Head of caudate nucleus (tissue), 42 donors: ENCODE data around the gene INAFM1.

Experiments used
- DNase-seq, 42 donors: peaks; one replicate each; pipeline versions ENCODE4 v3.0.0 to v3.0.0-alpha.2; 2020 to 2021; ENCODE audit warnings: mixed read lengths in 7 of 42
- intact Hi-C: fragments of 100-400 bp; cut with DNase I; formaldehyde crosslinking; loops from one replicate; pipeline ENCODE4 v1.15.0; 2022

The INAFM1 gene

GRCh38 chr19:47274071-47274890 lies at the start of gene INAFM1:
TSS of gene INAFM1 (plus strand) at chr19:47274885. CDS start at chr19:47274920, 35 bp downstream.
- intact Hi-C loops: no loop called here

DNA sequence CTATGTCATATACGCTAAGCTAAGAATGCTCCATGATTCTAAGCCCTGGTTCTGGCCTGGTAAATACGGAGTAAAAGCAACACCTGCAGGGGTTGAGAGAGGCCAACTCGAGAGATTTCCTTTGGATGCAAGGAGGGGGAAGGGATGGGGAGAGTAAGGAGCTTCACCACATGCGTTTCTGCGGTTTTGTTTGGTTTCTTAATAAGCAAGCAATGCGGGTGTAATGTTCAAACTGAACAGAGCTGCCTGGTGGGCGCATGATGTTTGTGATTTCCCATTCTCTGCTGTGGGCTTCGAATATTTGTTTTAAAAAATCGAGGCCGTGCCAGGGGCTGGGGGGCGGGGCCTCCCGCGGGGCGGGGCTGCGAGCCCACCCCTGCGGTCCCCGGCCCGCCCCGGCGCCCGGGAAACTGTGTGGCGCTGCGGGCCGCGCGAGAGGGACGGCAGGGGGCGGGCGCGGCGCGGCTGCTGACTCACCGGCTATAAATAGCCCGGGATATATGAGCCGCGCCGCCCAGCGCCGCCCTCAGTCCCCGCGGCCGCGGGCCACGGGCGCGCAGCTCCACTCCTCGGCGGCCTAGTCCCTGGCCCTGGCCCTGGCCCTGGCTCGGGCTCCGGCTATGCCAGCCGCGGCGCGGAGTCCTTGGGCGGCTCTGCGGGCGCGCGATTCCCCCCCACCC lies 48.8 kb upstream of the INAFM1 start:
- DNase-seq: peak; percentile 70 to 96 (median 91)
- intact Hi-C loops: no loop called here

More at GRCh38 chr19:47274071-47274890, at the start of gene INAFM1:
- peak; percentile 91 to 99 (median 97) for DNase-seq

- peak in 37 of 42 donors; percentile 29 to 80 (median 56) for DNase-seq
- intact Hi-C loops: no loop called here
These were observed 48.0 kb upstream of the INAFM1 start for GRCh38 chr19:47226426-47227351.

DNA sequence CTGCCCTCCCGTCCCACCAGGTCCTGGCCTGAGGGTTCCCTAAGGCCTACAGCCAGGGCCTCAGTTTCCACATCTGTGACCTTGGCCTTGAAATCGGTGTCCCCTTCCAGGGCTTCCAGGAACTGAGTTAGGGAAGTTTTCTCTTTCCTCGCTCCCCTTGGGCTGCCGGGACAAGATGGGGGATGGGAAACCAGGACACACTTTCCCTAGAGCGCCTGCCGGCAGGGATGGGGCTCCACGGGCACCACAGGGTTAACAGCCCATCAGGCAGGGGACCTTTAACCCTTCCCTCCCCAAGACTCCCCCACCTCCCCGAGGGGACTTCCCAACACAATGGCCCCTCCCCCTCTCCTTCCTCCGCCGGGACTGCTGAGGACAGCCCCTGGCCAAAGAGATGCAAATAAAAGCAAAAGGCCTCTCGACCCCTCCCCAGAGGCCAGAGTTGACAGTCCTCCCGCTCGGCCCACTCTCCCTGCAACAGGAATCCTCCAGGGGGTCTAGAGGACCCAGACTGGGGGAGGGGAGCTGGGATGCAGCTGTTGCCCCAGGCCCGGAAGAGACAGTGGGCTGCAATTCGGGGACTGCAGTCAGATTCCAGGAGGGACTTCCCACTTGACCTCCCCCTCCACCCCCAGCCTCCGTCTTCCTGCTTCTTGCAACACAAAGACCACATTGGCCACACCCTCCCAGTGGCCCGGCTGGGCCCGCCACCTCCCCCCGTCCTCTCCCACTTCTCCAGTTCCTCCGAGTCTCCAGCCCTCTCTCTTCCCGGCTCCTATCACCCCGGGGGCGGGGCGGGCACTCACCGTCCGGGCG lies 47.1 kb upstream of the INAFM1 start:
- DNase-seq: peak in 37 of 42 donors; percentile 29 to 80 (median 54)
- intact Hi-C loops: no loop called here

DNA sequence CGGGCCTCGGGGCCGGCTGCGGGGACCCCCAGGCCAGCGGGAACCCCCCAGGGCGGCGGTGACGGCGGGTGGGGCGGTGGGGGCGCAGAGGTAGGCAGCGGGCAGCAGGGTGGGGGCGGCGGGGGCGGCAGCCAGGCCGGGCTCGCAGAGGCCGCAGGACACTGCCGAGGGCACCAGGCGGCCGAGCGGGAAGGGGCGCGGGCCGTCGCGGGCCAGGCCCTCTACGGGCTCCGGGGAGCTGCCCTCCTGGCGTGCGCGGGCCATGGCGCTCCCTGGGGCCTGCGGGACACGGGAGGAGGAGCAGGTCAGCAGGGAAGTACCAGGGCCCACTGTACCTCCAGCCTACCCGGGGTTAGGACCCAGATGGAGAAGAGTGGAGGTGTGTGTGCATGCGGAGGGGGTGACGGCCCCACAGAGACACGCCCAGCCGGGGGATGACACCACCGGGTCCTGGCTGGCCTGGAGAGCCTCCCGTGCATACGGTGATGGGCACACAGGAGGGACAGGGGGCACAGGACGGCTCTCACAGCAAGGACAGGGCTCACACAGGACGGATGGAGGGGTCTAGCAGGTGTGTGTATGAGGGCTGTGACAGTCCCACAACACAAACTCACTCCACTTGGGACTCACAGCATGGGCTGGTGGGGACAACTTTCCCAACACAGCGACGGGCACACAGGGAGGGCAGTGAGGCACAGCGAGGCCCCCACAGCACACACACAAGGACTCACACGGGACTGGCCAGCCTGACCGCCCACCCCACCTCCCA lies 46.3 kb upstream of the INAFM1 start:
- peak in 5 of 42 donors; percentile 12 to 50 (median 32) for DNase-seq
- intact Hi-C loops: no loop called here

DNA sequence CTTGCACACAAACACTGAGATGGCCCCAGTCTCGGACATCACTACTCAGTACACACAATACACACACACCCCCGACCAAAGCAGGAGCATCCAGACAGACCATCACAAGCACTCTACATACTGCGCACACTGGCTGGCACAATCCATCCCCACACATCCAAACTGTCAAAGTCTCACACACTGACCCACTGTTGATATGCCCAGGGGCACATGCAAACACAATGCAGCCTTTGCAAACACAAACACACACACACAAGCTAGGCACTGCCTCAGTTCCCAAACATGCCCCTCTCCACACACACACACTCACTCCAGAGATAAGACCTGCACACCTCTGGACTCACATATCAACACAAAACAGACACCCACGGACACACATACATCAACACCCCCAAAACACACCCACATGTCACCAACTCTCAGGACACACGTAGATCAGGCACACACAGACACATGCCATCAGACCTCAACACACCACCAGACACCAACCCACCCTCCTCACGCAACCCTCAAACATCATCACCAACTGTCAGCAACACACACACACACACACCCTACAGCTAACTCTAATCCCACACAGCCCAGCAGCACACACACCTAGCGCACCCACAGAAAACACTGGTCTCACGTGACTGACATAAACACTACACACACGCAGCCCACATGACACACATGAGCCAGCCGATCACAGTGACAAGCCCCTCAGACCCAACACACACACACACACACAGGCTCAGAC lies 45.6 kb upstream of the INAFM1 start:
- intact Hi-C loops: no loop called here
- peak in 8 of 42 donors; percentile 7 to 38 (median 22) for DNase-seq

- peak in 4 of 42 donors; percentile 20 to 36 (median 24) for DNase-seq
- intact Hi-C loops: no loop called here
These were observed 45.0 kb upstream of the INAFM1 start for GRCh38 chr19:47229676-47230053.

GRCh38 chr19:47230054-47230920 lies 44.4 kb upstream of the INAFM1 start:
- intact Hi-C loops: no loop called here
- DNase-seq: peak in 36 of 42 donors; percentile 28 to 79 (median 59)

DNA sequence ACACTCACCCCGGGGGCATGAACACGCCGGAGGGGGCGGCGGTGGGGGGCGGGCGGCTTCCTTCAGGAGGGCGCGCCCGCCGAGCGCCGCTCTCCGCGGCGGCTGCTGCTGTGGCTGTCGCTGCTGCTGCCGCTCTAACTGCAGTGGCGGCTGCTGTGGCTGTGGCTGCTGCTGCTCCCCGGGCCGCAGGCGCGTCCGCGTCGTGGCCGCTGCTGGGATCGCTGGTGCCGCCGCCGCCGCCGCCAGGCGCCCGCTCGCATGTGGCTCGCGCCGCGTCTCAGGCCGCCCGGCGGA lies 43.8 kb upstream of the INAFM1 start, which contains the start of gene BBC3:
BBC3 (minus strand) TSS at position 279 of the 294 bp plus-strand sequence. CDS start 2,768 bp downstream, outside the sequence.
- no peak for DNase-seq
- intact Hi-C loops: no loop called here

GRCh38 chr19:47231215-47232054 lies 43.2 kb upstream of the INAFM1 start:
- intact Hi-C loops: no loop called here
- peak; percentile 65 to 93 (median 85) for DNase-seq

GRCh38 chr19:47232422-47233211 lies 42.1 kb upstream of the INAFM1 start:
- intact Hi-C loops: no loop called here
- peak in 1 of 42 donors; percentile 54 for DNase-seq

GRCh38 chr19:47236072-47236675 lies 38.5 kb upstream of the INAFM1 start:
- no peak for DNase-seq
- intact Hi-C loops: no loop called here

GRCh38 chr19:47239152-47239551 lies 35.5 kb upstream of the INAFM1 start:
- no peak for DNase-seq
- intact Hi-C loops: no loop called here
